ENCODE measurements around the gene KIF6.

Gene KIF6

GRCh38 chr6:39594285-39594684, 130.9 kb downstream of the KIF6 start:
- DNase-seq (ENCODE audit: low spot score) = no peak

- no peak for DNase-seq (ENCODE audit: low spot score)
Observed at GRCh38 chr6:39593646-39594045, 131.6 kb downstream of the KIF6 start.

GRCh38 chr6:39590871-39591393, 134.3 kb downstream of the KIF6 start:
- DNase-seq (ENCODE audit: low spot score) = no peak

- no peak for DNase-seq (ENCODE audit: low spot score)
Observed at GRCh38 chr6:39587080-39587479, 138.1 kb downstream of the KIF6 start.

GRCh38 chr6:39585641-39586040, 139.6 kb downstream of the KIF6 start:
- DNase-seq (ENCODE audit: low spot score) = no peak

- no peak for DNase-seq (ENCODE audit: low spot score)
Observed at GRCh38 chr6:39577446-39578165, 147.6 kb downstream of the KIF6 start.

- DNase-seq (ENCODE audit: low spot score) = no peak
Observed at GRCh38 chr6:39576556-39577303, 148.5 kb downstream of the KIF6 start.

GRCh38 chr6:39574991-39575390, 150.2 kb downstream of the KIF6 start:
- no peak for DNase-seq (ENCODE audit: low spot score)

GRCh38 chr6:39573541-39573940, 151.7 kb downstream of the KIF6 start:
- no peak for DNase-seq (ENCODE audit: low spot score)

- no peak for DNase-seq (ENCODE audit: low spot score)
Observed at GRCh38 chr6:39572661-39573340, 152.4 kb downstream of the KIF6 start.

GRCh38 chr6:39568896-39569295, 156.3 kb downstream of the KIF6 start:
- DNase-seq (ENCODE audit: low spot score) = peak; percentile 22

GRCh38 chr6:39567091-39567490, 158.1 kb downstream of the KIF6 start:
- DNase-seq (ENCODE audit: low spot score) = no peak

GRCh38 chr6:39566456-39566855, 158.8 kb downstream of the KIF6 start:
- no peak for DNase-seq (ENCODE audit: low spot score)

- no peak for DNase-seq (ENCODE audit: low spot score)
Observed at GRCh38 chr6:39565956-39566355, 159.3 kb downstream of the KIF6 start.

GRCh38 chr6:39563566-39564311, 161.5 kb downstream of the KIF6 start:
- no peak for DNase-seq (ENCODE audit: low spot score)

GRCh38 chr6:39561536-39562266, 163.5 kb downstream of the KIF6 start:
- no peak for DNase-seq (ENCODE audit: low spot score)

- DNase-seq (ENCODE audit: low spot score) = no peak
Observed at GRCh38 chr6:39560915-39561314, 164.3 kb downstream of the KIF6 start.

- no peak for DNase-seq (ENCODE audit: low spot score)
Observed at GRCh38 chr6:39558591-39559190, 166.5 kb downstream of the KIF6 start.

GRCh38 chr6:39558079-39558478, 167.1 kb downstream of the KIF6 start:
- DNase-seq (ENCODE audit: low spot score) = no peak

- no peak for DNase-seq (ENCODE audit: low spot score)
Observed at GRCh38 chr6:39555136-39555535, 170.1 kb downstream of the KIF6 start.

Data from SW480 (cell line).